B cell (primary cell): ENCODE results near the gene TAF4.

Experiments used
- CTCF ChIP-seq: fragments of 200-600 bp; IDR thresholded peaks from one replicate; pipeline ENCODE4 v1.8.0; 2022; ENCODE audit warnings: antibody characterized with exemption, mild to moderate bottlenecking
- EZH2 ChIP-seq: IDR thresholded peaks from 2 replicates; pipeline ENCODE4 v1.6.1; 2012; ENCODE audit warnings: borderline replicate concordance, low read depth, mild to moderate bottlenecking, moderate library complexity, low read length; ENCODE audit not compliant: insufficient read depth, poor library complexity, severe bottlenecking

GRCh38 chr20:61936701-61937131, 129.0 kb downstream of the TAF4 start:
- TF ChIP-seq CTCF (no peak), EZH2 (no peak)
